ENCODE measurements around the gene ZP1. TPM values are rescaled to one million over a fixed set of nuclear protein-coding genes. Genes with fewer than 3 reads are reported as not detected.

The ZP1 gene
- total RNA-seq, 1 experiment from 2014 or later = not detected

GRCh38 chr11:60864856-60865513 lies 2.4 kb upstream of the ZP1 start:
- intact Hi-C loops (cut with micrococcal nuclease; ENCODE audit: unreplicated experiment) = no loop called here
- Histone ChIP-seq H3K4me3 (ENCODE audit: low read depth, low read length, poor library complexity, severe bottlenecking) (no peak overlapping the region), H3K4me1 (ENCODE audit: insufficient read depth, low read length, poor library complexity, severe bottlenecking) (no peaks in the 10 kb centered on the region), H3K27ac (ENCODE audit: low read depth, low read length, poor library complexity, severe bottlenecking) (no peak overlapping the region), H3K9me3 (ENCODE audit: low read depth, low read length, poor library complexity, severe bottlenecking) (no peaks in the 10 kb centered on the region), H3K27me3 (replicated peaks; ENCODE audit: insufficient read depth, low read depth, low read length, poor library complexity) (no peaks in the 10 kb centered on the region), H3K36me3 (ENCODE audit: insufficient read depth, low read length, poor library complexity, severe bottlenecking) (no peaks in the 10 kb centered on the region)
- BruUV-seq (replicated peaks) = no TSS peak
- TF ChIP-seq EZH2 (IDR thresholded peaks at IDR 0.05; ENCODE audit: borderline replicate concordance, low read depth, low read length, poor library complexity, severe bottlenecking) (no peak), CTCF (conservative IDR thresholded peaks at IDR 0.05; ENCODE audit: low read depth, low read length) (no peak)
- ChIA-PET CTCF (no interaction called here), POLR2A (ENCODE audit: low non-redundant PET) (no interaction called here)
- no peak for DNase-seq (ENCODE audit: low spot score)

- TF ChIP-seq EZH2 (IDR thresholded peaks at IDR 0.05; ENCODE audit: borderline replicate concordance, low read depth, low read length, poor library complexity, severe bottlenecking) = no peak
- no peak for TF ChIP-seq CTCF (conservative IDR thresholded peaks at IDR 0.05; ENCODE audit: low read depth, low read length)
- Histone ChIP-seq H3K9me3 (ENCODE audit: low read depth, low read length, poor library complexity, severe bottlenecking) (no peaks in the 10 kb centered on the region), H3K27me3 (replicated peaks; ENCODE audit: insufficient read depth, low read depth, low read length, poor library complexity) (no peaks in the 10 kb centered on the region), H3K4me3 (ENCODE audit: low read depth, low read length, poor library complexity, severe bottlenecking) (no peak overlapping the region), H3K36me3 (ENCODE audit: insufficient read depth, low read length, poor library complexity, severe bottlenecking) (no peaks in the 10 kb centered on the region), H3K4me1 (ENCODE audit: insufficient read depth, low read length, poor library complexity, severe bottlenecking) (no peaks in the 10 kb centered on the region), H3K27ac (ENCODE audit: low read depth, low read length, poor library complexity, severe bottlenecking) (no peak overlapping the region)
- intact Hi-C loops (cut with micrococcal nuclease; ENCODE audit: unreplicated experiment) = no loop called here
- no TSS peak for BruUV-seq (replicated peaks)
- CTCF ChIA-PET = no interaction called here
- no peak for DNase-seq (ENCODE audit: low spot score)
- POLR2A ChIA-PET (ENCODE audit: low non-redundant PET) = no interaction called here
These were observed 734 bp downstream of the ZP1 start for GRCh38 chr11:60867871-60868681.

GRCh38 chr11:60868682-60869450 lies 1.5 kb downstream of the ZP1 start:
- intact Hi-C loops (cut with micrococcal nuclease; ENCODE audit: unreplicated experiment) = no loop called here
- CTCF ChIA-PET = no interaction called here

More at GRCh38 chr11:60868682-60869450, 1.5 kb downstream of the ZP1 start:
- no peak for TF ChIP-seq EZH2 (IDR thresholded peaks at IDR 0.05; ENCODE audit: borderline replicate concordance, low read depth, low read length, poor library complexity, severe bottlenecking)
- TF ChIP-seq CTCF (conservative IDR thresholded peaks at IDR 0.05; ENCODE audit: low read depth, low read length) = no peak
- BruUV-seq (replicated peaks) = no TSS peak
- Histone ChIP-seq H3K27ac (ENCODE audit: low read depth, low read length, poor library complexity, severe bottlenecking) (no peak overlapping the region), H3K4me3 (ENCODE audit: low read depth, low read length, poor library complexity, severe bottlenecking) (no peak overlapping the region), H3K4me1 (ENCODE audit: insufficient read depth, low read length, poor library complexity, severe bottlenecking) (no peaks in the 10 kb centered on the region), H3K27me3 (replicated peaks; ENCODE audit: insufficient read depth, low read depth, low read length, poor library complexity) (no peaks in the 10 kb centered on the region), H3K36me3 (ENCODE audit: insufficient read depth, low read length, poor library complexity, severe bottlenecking) (no peaks in the 10 kb centered on the region), H3K9me3 (ENCODE audit: low read depth, low read length, poor library complexity, severe bottlenecking) (no peaks in the 10 kb centered on the region)
- no peak for DNase-seq (ENCODE audit: low spot score)
- POLR2A ChIA-PET (ENCODE audit: low non-redundant PET) = no interaction called here

All from A673 (cell line).